Smooth muscle cell (in vitro differentiated cells): ENCODE results near the gene APOBEC3C. TPM values are rescaled to one million over a fixed set of nuclear protein-coding genes. Genes with fewer than 3 reads are reported as not detected.
A peak's percentile ranks its signal among the peaks of the same experiment; 100 is the strongest.
"Not testable (repeated sequence)": the region's sequence is repeated elsewhere in the genome, so short reads cannot be mapped to it uniquely, and the experiment has no call there.

Experiments used
- DNase-seq: peaks from one replicate; lab custom pipeline; 2025; ENCODE audit not compliant: unreplicated experiment; lab: John Stamatoyannopoulos, UW
- H2AFZ ChIP-seq: fragments of 200-600 bp; sonication (generic); 2 replicates; pipeline ENCODE4 v1.6.0; 2016; ENCODE audit warnings: antibody characterized with exemption, low read depth, mild to moderate bottlenecking
- H3F3A ChIP-seq: fragments of 200-600 bp; sonication (generic); 2 replicates; pipeline ENCODE4 v1.6.0; 2017; ENCODE audit warnings: antibody characterized with exemption, low read depth
- H3K27ac ChIP-seq: fragments of 200-600 bp; sonication (generic); 2 replicates; pipeline ENCODE4 v1.5.1; 2016; ENCODE audit warnings: low read depth, mild to moderate bottlenecking
- H3K27me3 ChIP-seq: fragments of 200-600 bp; sonication (generic); 2 replicates; pipeline ENCODE4 v1.6.1; 2016; ENCODE audit warnings: low read depth, mild to moderate bottlenecking
- H3K36me3 ChIP-seq: fragments of 200-600 bp; sonication (generic); 2 replicates; pipeline ENCODE4 v1.5.1; 2016; ENCODE audit warnings: low read depth
- H3K4me1 ChIP-seq: fragments of 200-600 bp; sonication (generic); 2 replicates; pipeline ENCODE4 v1.5.1; 2016; ENCODE audit warnings: low read depth
- H3K4me2 ChIP-seq: fragments of 200-600 bp; sonication (generic); 2 replicates; pipeline ENCODE4 v1.6.0; 2016; ENCODE audit warnings: mild to moderate bottlenecking
- H3K4me3 ChIP-seq: fragments of 200-600 bp; sonication (generic); 2 replicates; pipeline ENCODE4 v1.5.1; 2016; ENCODE audit warnings: mild to moderate bottlenecking
- H3K79me2 ChIP-seq: fragments of 200-600 bp; sonication (generic); 2 replicates; pipeline ENCODE4 v1.6.0; 2016; ENCODE audit warnings: low read depth, mild to moderate bottlenecking
- H3K9ac ChIP-seq: fragments of 200-600 bp; sonication (generic); 2 replicates; pipeline ENCODE4 v1.6.0; 2016; ENCODE audit warnings: low read depth
- H3K9me3 ChIP-seq: fragments of 200-600 bp; sonication (generic); replicated peaks from 2 replicates; pipeline ENCODE4 v1.5.1; 2016; ENCODE audit warnings: low read depth
- H4K20me1 ChIP-seq: fragments of 200-600 bp; sonication (generic); 2 replicates; pipeline ENCODE4 v1.6.0; 2016; ENCODE audit warnings: low read depth
- CTCF ChIP-seq: fragments of 200-600 bp; sonication (generic); IDR thresholded peaks from 2 replicates; pipeline ENCODE4 v1.5.1; 2017; ENCODE audit warnings: borderline replicate concordance, mild to moderate bottlenecking, antibody characterized with exemption; ENCODE audit not compliant: insufficient read depth, poor library complexity, severe bottlenecking
- WGBS: methylation state at CpG from one replicate; pipeline ENCODE4 v1.1.7; 2016; ENCODE audit warnings: low lambda C conversion rate; 5-methylcytosine and 5-hydroxymethylcytosine counted together
- polyA plus RNA-seq: library from polyadenylated mRNA; unstranded; fragments of >200 nt; fragmentation: Nextera tagmentation; extraction: Ambion mirVana; gene quantifications from 2 replicates; pipeline ENCODE4 v1.2.1, GENCODE V29; 2016
- total RNA-seq: library from RNA; depleted of rRNA; stranded (reverse); fragments of >200 nt; gene quantifications from 2 replicates; pipeline ENCODE4 v1.2.3, GENCODE V29; 2014

APOBEC3C gene
- total and polyA plus RNA-seq, 2 experiments from 2014 or later = 5.3 to 38.0 TPM

- Histone ChIP-seq H3K79me2 (peaks cover 6% of the 10 kb centered on the region), H3K4me1 (peaks cover 18% of the 10 kb centered on the region), H3K27ac (no peak overlapping the region), H3K4me3 (no peak overlapping the region), H4K20me1 (no peaks in the 10 kb centered on the region), H3K9ac (no peak overlapping the region), H3F3A (no peaks in the 10 kb centered on the region), H3K9me3 (no peaks in the 10 kb centered on the region), H3K27me3 (no peaks in the 10 kb centered on the region), H3K36me3 (no peaks in the 10 kb centered on the region), H3K4me2 (no peak overlapping the region), H2AFZ (no peak overlapping the region)
- 88% methylated on average over 15 of the region's 15 CpGs for WGBS
- TF ChIP-seq CTCF = no peak
- no peak for DNase-seq
Observed at GRCh38 chr22:39010946-39011345, 3.1 kb upstream of the APOBEC3C start.

GRCh38 chr22:39012533-39013511 lies 1.2 kb upstream of the APOBEC3C start:
- Histone ChIP-seq H3K4me3 (no peak overlapping the region), H3F3A (no peaks in the 10 kb centered on the region), H4K20me1 (no peaks in the 10 kb centered on the region), H3K4me1 (peaks cover 18% of the 10 kb centered on the region), H3K9me3 (no peaks in the 10 kb centered on the region), H3K27ac (no peak overlapping the region), H3K9ac (no peak overlapping the region), H2AFZ (no peak overlapping the region), H3K36me3 (no peaks in the 10 kb centered on the region), H3K27me3 (no peaks in the 10 kb centered on the region), H3K79me2 (peaks cover 6% of the 10 kb centered on the region), H3K4me2 (no peak overlapping the region)
- TF ChIP-seq CTCF = no peak
- no peak for DNase-seq
- WGBS = 81% methylated on average over 29 of the region's 29 CpGs

- H2AFZ ChIP-seq = peak overlapping the region; percentile 76
- H3K4me2 ChIP-seq = peak overlapping the region; percentile 92
- not testable (repeated sequence) for DNase-seq, H3K9me3 ChIP-seq, H3K79me2 ChIP-seq, H4K20me1 ChIP-seq, H3F3A ChIP-seq, H3K36me3 ChIP-seq, H3K27me3 ChIP-seq, H3K9ac ChIP-seq
- H3K4me3 ChIP-seq = peak overlapping the region; percentile 64
- peaks cover 18% of the 10 kb centered on the region for H3K4me1 ChIP-seq
- H3K27ac ChIP-seq = peak overlapping the region; percentile 78
- WGBS = 92% methylated on average over 6 of the region's 6 CpGs
Observed at GRCh38 chr22:39013561-39013941, 506 bp upstream of the APOBEC3C start.

GRCh38 chr22:39014723-39015121 lies 665 bp downstream of the APOBEC3C start:
- H3K4me2 ChIP-seq = peak overlapping the region; percentile 92
- not testable (repeated sequence) for DNase-seq, H3K27me3 ChIP-seq, H4K20me1 ChIP-seq, H3K9me3 ChIP-seq, H3K36me3 ChIP-seq, H3K79me2 ChIP-seq, H3F3A ChIP-seq
- peak overlapping the region; percentile 76 for H2AFZ ChIP-seq
- H3K9ac ChIP-seq = peak overlapping the region; percentile 62
- WGBS = 28% methylated on average over 6 of the region's 6 CpGs
- H3K4me3 ChIP-seq = peak overlapping the region; percentile 64
- peak overlapping the region; percentile 78 for H3K27ac ChIP-seq
- peaks cover 18% of the 10 kb centered on the region for H3K4me1 ChIP-seq
